K562 (cell line): ENCODE measurements around the gene PDE4A. TPM values are rescaled to one million over a fixed set of nuclear protein-coding genes. Genes with fewer than 3 reads are reported as not detected.

Experiments used
- FOXA1 ChIP-seq: fragments of 450-650 bp; IDR thresholded peaks from 2 replicates; pipeline ENCODE4 v1.6.1; 2016; ENCODE audit warnings: mild to moderate bottlenecking, borderline replicate concordance
- FOXP1 ChIP-seq: sonication (generic); formaldehyde crosslinking; IDR thresholded peaks from 2 replicates; pipeline ENCODE4 v1.8.0; 2022; ENCODE audit warnings: mild to moderate bottlenecking, missing genetic modification reagents
- HNRNPL ChIP-seq: fragments of 200-400 bp; formaldehyde crosslinking; IDR thresholded peaks from 2 replicates; pipeline ENCODE4 v1.6.1; 2017; ENCODE audit warnings: low read depth, mild to moderate bottlenecking, low read length
- KDM2B ChIP-seq: fragments of 250-450 bp; sonication (Bioruptor Pico); IDR thresholded peaks from 2 replicates; pipeline ENCODE4 v1.8.0; 2021; ENCODE audit warnings: mild to moderate bottlenecking, moderate library complexity
- NBN ChIP-seq: fragments of 450-650 bp; IDR thresholded peaks from 2 replicates; pipeline ENCODE4 v1.6.1; 2016; ENCODE audit warnings: low read depth, mild to moderate bottlenecking
- NR3C1 ChIP-seq: sonication (generic); formaldehyde crosslinking; IDR thresholded peaks from 2 replicates; pipeline ENCODE4 v1.8.1; 2022; ENCODE audit warnings: missing genetic modification reagents
- POLR2AphosphoS5 ChIP-seq: IDR thresholded peaks from 2 replicates; pipeline ENCODE4 v1.6.1; 2011; ENCODE audit warnings: mild to moderate bottlenecking, low read depth, low read length, moderate library complexity; ENCODE audit not compliant: control insufficient read depth, insufficient read depth
- POLR2G ChIP-seq: fragments of 200-400 bp; formaldehyde crosslinking; IDR thresholded peaks from 2 replicates; pipeline ENCODE4 v1.6.1; 2017; ENCODE audit warnings: low read depth, mild to moderate bottlenecking, antibody characterized with exemption, low read length, moderate library complexity
- RCOR1 ChIP-seq, 2 experiments: IDR thresholded peaks; 2 replicates each; pipeline ENCODE4 v1.6.1; 2012; ENCODE audit warnings: low read depth in 2 of 2, low read length in 2 of 2, borderline replicate concordance in 1 of 2, improper control_type of control experiment in 1 of 2
- RNF2 ChIP-seq: sonication (generic); IDR thresholded peaks from 2 replicates; pipeline ENCODE4 v1.6.1; 2016
- TRIM28 ChIP-seq: fragments of 450-650 bp; IDR thresholded peaks from 2 replicates; pipeline ENCODE4 v1.6.1; 2017
- U2AF1 ChIP-seq: fragments of 200-400 bp; formaldehyde crosslinking; optimal IDR thresholded peaks from 2 replicates; pipeline ENCODE3; 2017; ENCODE audit warnings: mild to moderate bottlenecking, low read depth, low read length, moderate library complexity
- YY1 ChIP-seq, 3 experiments: IDR thresholded peaks; 2 replicates each; pipeline ENCODE4 v1.6.1; 2011; ENCODE audit warnings: low read length in 2 of 3, mild to moderate bottlenecking in 2 of 3, moderate library complexity in 2 of 3, borderline replicate concordance in 1 of 3, control low read depth in 1 of 3, low read depth in 1 of 3; ENCODE audit not compliant: insufficient read depth in 3 of 3, insufficient replicate concordance in 2 of 3, control insufficient read depth in 1 of 3, insufficient read length in 1 of 3; ENCODE audit errors: extremely low read depth in 1 of 3
- ZBTB1 ChIP-seq: sonication (generic); formaldehyde crosslinking; IDR thresholded peaks from 2 replicates; pipeline ENCODE4 v1.8.1; 2023; ENCODE audit warnings: missing genetic modification reagents, low read depth, mild to moderate bottlenecking, borderline replicate concordance
- ZNF57 ChIP-seq: fragments of 450-650 bp; formaldehyde crosslinking; IDR thresholded peaks from 2 replicates; pipeline ENCODE4 v1.4.0; 2020; ENCODE audit warnings: mild to moderate bottlenecking, moderate library complexity
- polyA plus RNA-seq, 8 experiments: library from polyadenylated mRNA; depleted of rRNA in 4 of 8; stranded (reverse) in 5 of 8; unstranded in 3 of 8; fragments of >200 nt; fragmentation: Nextera tagmentation in 2 of 8; fragmentation: Illumina TruSeq in 1 of 8; extraction: Ambion mirVana in 2 of 8; extraction: Trizol in 1 of 8; gene quantifications; 2 replicates each; pipeline versions ENCODE4 v1.2.1 to v1.2.3, GENCODE V29; 2011 to 2014; ENCODE audit warnings: inconsistent platforms in 1 of 8, missing spikeins in 1 of 8
- total RNA-seq, 7 experiments: library from RNA; depleted of rRNA in 6 of 7; stranded (reverse); fragments of >200 nt in 6 of 7; fragmentation: Illumina TruSeq in 2 of 7; extraction: Trizol in 2 of 7; gene quantifications; 2 replicates each; pipeline versions ENCODE4 v1.2.1 to v1.2.3, GENCODE V29; 2011 to 2021; ENCODE audit warnings: low replicate concordance in 1 of 7
- TF ChIP-seq, protein P1 (sequence below): sonication (generic); formaldehyde crosslinking; IDR thresholded peaks from 2 replicates; pipeline ENCODE4 v1.8.0; 2023; ENCODE audit warnings: missing genetic modification reagents, mild to moderate bottlenecking, borderline replicate concordance
- TF ChIP-seq, protein P2 (sequence below): fragments of 450-650 bp; formaldehyde crosslinking; IDR thresholded peaks from 2 replicates; pipeline ENCODE4 v1.4.0; 2020; ENCODE audit warnings: mild to moderate bottlenecking
- TF ChIP-seq, protein P3 (sequence below): sonication (generic); formaldehyde crosslinking; IDR thresholded peaks from 2 replicates; pipeline ENCODE4 v1.8.0; 2022; ENCODE audit warnings: missing genetic modification reagents, mild to moderate bottlenecking, moderate library complexity, borderline replicate concordance
- TF ChIP-seq, protein P4 (sequence below): sonication (generic); formaldehyde crosslinking; IDR thresholded peaks from 2 replicates; pipeline ENCODE4 v1.8.1; 2023; ENCODE audit warnings: mild to moderate bottlenecking, missing genetic modification reagents

The PDE4A gene
- total and polyA plus RNA-seq, 9 of the 15 experiments (the other 6 are each of a cell fraction or from before 2014, with no cell fraction given): 0.66 to 26.9 (median 4.6) TPM

DNA sequence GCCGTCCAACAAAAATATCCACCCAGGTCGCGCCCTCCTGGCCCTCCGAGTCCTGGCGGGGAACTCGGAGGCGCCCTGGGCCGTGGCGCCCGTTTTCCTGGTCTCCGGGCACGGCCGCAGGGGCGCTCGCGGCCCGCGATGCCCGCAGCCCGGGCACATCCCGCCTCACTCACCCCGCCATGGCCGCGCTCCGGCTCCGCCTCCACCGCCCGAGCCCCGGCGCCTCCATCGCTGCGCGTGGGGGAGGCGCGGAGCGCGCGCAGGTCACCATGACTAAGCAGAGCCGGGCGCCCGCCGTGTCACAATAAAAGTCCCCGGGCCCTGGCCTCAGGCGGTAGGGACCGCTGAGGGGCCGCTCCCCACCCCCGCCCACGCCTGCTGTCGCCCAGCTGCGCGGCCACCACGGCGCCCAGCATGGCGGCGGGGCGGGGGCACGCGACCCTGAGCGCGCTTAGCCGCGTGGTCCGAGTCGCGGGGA is 82.2 kb downstream of the PDE4A start (continued):
- TF ChIP-seq POLR2AphosphoS5 (peak; percentile 65), TRIM28 (peak; percentile 14; the same call in 1 of the 2 replicates), NR3C1 (CRISPR knock-in tag) (peak; percentile 71), RNF2 (peak; percentile 77; the same call in 1 of the 2 replicates), FOXA1 (no peak), KDM2B (CRISPR knock-in tag) (peak; percentile 44; the same call in 1 of the 2 replicates), NBN (no peak), ZNF57 (no peak), RCOR1 (IDR thresholded peaks at IDR 0.05; ENCODE audit: borderline replicate concordance in 1 of 2, low read depth in 2 of 2, low read length in 2 of 2) (peak; percentile 19 to 81; a peak in 3 of 4 replicates), HNRNPL (peak; percentile 72), FOXP1 (peak; percentile 86), ZBTB1 (CRISPR knock-in tag) (peak; percentile 34; the same call in 1 of the 2 replicates), U2AF1 (peak; percentile 64), YY1 (IDR thresholded peaks at IDR 0.05; ENCODE audit: borderline replicate concordance in 1 of 3, control insufficient read depth in 1 of 3, extremely low read depth in 1 of 3, insufficient read depth in 3 of 3, insufficient read length in 1 of 3, insufficient replicate concordance in 2 of 3, low read depth in 1 of 3, low read length in 2 of 3) (peak; percentile 93 to 95 (median 94)), POLR2G (peak; percentile 95)
- TF ChIP-seq, protein P1, sequence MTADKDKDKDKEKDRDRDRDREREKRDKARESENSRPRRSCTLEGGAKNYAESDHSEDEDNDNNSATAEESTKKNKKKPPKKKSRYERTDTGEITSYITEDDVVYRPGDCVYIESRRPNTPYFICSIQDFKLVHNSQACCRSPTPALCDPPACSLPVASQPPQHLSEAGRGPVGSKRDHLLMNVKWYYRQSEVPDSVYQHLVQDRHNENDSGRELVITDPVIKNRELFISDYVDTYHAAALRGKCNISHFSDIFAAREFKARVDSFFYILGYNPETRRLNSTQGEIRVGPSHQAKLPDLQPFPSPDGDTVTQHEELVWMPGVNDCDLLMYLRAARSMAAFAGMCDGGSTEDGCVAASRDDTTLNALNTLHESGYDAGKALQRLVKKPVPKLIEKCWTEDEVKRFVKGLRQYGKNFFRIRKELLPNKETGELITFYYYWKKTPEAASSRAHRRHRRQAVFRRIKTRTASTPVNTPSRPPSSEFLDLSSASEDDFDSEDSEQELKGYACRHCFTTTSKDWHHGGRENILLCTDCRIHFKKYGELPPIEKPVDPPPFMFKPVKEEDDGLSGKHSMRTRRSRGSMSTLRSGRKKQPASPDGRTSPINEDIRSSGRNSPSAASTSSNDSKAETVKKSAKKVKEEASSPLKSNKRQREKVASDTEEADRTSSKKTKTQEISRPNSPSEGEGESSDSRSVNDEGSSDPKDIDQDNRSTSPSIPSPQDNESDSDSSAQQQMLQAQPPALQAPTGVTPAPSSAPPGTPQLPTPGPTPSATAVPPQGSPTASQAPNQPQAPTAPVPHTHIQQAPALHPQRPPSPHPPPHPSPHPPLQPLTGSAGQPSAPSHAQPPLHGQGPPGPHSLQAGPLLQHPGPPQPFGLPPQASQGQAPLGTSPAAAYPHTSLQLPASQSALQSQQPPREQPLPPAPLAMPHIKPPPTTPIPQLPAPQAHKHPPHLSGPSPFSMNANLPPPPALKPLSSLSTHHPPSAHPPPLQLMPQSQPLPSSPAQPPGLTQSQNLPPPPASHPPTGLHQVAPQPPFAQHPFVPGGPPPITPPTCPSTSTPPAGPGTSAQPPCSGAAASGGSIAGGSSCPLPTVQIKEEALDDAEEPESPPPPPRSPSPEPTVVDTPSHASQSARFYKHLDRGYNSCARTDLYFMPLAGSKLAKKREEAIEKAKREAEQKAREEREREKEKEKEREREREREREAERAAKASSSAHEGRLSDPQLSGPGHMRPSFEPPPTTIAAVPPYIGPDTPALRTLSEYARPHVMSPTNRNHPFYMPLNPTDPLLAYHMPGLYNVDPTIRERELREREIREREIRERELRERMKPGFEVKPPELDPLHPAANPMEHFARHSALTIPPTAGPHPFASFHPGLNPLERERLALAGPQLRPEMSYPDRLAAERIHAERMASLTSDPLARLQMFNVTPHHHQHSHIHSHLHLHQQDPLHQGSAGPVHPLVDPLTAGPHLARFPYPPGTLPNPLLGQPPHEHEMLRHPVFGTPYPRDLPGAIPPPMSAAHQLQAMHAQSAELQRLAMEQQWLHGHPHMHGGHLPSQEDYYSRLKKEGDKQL (CRISPR knock-in tag): no peak
- TF ChIP-seq, protein P2, sequence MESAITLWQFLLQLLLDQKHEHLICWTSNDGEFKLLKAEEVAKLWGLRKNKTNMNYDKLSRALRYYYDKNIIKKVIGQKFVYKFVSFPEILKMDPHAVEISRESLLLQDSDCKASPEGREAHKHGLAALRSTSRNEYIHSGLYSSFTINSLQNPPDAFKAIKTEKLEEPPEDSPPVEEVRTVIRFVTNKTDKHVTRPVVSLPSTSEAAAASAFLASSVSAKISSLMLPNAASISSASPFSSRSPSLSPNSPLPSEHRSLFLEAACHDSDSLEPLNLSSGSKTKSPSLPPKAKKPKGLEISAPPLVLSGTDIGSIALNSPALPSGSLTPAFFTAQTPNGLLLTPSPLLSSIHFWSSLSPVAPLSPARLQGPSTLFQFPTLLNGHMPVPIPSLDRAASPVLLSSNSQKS (CRISPR knock-in tag): no peak
- TF ChIP-seq, protein P3, sequence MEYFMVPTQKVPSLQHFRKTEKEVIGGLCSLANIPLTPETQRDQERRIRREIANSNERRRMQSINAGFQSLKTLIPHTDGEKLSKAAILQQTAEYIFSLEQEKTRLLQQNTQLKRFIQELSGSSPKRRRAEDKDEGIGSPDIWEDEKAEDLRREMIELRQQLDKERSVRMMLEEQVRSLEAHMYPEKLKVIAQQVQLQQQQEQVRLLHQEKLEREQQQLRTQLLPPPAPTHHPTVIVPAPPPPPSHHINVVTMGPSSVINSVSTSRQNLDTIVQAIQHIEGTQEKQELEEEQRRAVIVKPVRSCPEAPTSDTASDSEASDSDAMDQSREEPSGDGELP (CRISPR knock-in tag): peak; percentile 91
- TF ChIP-seq, protein P4, sequence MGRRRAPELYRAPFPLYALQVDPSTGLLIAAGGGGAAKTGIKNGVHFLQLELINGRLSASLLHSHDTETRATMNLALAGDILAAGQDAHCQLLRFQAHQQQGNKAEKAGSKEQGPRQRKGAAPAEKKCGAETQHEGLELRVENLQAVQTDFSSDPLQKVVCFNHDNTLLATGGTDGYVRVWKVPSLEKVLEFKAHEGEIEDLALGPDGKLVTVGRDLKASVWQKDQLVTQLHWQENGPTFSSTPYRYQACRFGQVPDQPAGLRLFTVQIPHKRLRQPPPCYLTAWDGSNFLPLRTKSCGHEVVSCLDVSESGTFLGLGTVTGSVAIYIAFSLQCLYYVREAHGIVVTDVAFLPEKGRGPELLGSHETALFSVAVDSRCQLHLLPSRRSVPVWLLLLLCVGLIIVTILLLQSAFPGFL (CRISPR knock-in tag): 0 out of 2 replicates have a peak, but pooled peaks have one; percentile 5
